HG03039 (cell line): ENCODE data around the gene ANO7.

Experiments
- ATAC-seq: cut with Tn5 transposase; IDR thresholded peaks from one replicate; pipeline ENCODE4 v1.9.1; 2021; ENCODE audit warnings: mild to moderate bottlenecking, moderate library complexity; ENCODE audit not compliant: unreplicated experiment

Gene ANO7

DNA sequence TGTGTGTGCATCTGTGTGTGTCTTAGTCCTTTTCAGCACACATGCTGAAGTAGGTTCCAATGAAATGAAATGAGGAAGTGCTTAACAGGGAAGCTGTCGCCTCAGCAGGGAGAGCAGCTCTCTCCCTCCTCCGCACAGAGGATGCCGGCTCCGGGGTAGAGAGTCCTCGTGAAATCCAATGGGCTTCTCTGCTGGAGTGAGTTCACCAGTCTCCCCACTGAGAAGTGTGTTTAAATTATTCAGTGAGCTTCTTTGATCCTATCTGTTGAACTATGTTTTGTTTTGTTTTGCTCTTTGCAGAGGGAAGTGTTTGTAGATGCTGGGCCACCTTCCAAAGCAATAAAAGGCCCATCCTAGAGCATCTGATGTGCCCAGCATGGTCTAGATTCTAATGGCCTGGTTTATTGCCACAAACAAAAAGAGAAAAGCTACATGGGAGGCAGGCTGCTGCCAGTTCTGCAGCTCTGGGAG, 31.5 kb upstream of the ANO7 start:
- no peak for ATAC-seq

DNA sequence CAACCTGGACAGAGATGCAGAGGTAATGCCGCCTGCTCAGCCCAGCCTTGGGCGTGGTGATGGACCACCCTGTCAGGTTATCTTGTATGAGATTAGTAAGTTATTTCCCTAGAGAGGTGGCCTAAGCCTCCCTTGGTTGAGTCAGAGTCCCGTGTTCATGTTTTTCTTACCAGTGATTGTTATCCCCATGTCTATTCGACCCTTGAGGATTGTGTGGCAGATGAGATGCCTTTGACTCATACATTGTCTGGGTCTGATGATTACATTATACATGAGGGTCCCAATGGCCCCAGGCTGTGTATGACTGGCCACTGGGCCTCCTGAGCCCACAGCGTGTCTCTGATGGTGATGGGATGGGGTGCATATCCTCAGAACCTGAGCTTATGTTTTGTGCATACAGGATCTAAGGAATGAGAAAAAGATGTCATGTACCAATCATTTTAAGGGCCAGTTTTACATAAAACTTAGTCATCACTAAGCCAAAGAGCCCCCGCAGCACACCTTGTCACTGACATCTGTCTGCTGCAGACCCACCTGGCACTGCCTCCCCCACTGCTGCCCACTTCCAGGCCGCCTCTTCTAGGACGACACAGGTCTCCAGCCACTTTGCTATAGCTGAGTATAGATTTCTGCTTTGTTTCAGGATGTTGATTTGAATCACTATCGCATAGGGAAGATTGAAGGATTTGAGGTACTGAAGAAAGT, 30.5 kb upstream of the ANO7 start:
- ATAC-seq = no peak

DNA sequence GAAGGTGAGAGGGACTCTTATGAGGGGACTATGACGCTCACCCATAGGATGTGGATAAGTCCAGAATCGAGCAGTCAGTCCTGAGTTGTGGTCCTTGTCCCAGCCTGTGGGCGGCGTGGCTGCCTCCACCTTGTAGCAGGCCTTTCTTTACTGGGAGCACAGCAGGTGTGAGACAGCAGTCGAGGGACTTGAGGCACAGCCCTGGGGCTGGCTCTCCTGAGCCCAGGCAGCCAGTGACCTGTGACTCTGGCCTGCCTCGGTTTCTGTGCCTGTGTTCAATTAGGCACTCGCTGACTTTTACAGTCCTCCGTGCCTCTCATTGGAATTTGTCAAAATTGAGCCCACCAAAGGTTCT, 30.0 kb upstream of the ANO7 start:
- ATAC-seq = no peak

DNA sequence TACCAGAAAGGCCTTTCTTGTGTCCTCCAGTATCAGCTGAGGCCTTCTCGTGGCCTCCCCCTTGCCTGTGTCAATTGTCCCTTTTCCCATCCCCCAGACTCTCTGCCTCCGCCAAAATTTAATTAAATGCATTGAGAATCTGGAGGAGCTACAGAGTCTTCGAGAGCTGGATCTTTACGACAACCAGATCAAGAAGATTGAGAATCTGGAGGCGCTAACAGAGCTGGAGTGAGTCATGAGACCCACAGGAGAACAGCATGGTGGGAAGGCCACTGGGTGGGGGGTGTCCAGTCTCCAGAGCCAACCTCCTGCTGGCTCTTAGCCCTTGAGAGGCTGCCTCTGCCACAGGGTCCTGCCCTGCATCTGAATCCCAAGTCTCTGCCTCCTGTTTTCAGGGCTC, 29.4 kb upstream of the ANO7 start:
- ATAC-seq = no peak

DNA sequence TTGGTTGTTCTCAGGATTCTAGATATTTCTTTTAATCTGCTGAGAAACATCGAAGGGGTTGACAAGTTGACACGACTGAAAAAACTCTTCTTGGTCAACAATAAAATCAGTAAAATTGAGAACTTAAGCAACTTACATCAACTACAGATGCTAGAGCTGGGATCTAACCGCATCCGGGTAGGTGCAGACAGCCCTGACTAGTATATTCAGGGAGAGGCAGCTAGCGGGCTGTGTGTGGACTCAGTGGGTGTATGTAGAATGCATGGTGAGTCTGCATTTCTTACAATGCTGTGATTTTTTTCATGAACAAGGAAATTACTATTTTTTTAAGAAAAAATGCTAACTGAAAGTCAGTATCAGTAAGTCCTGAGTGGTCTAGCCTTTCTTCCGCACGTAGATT, 28.2 kb upstream of the ANO7 start:
- no peak for ATAC-seq

DNA sequence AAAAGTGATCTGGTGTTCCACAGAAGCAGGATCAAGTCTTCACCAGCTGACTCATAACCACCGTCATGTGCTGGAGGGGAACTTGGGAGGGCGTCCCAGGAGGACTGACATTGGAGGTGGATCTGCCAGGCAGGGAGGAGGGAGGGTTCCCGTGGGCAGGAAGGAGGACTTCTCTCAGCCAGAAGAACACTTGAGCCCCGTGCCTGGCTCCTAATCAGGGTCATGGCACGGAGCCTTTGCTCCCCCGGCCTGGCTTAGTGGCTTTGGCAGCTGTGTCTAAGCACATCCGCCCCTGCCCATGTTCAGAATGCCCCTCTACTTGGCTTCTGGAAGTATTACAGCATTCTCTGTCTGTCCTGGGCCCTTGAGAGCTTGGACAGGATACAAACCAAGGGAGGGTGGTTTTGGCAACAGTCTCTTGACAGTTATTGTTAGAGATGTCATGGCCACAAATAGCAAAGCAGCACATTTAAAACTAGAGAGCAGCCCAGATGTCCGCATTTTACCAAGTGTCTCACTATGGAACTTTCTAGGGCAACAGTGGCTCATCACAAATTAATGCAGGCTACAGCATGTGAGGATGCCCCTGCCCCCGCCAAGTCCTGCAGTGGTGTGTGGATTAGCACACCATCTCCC, 26.7 kb upstream of the ANO7 start:
- no peak for ATAC-seq

DNA sequence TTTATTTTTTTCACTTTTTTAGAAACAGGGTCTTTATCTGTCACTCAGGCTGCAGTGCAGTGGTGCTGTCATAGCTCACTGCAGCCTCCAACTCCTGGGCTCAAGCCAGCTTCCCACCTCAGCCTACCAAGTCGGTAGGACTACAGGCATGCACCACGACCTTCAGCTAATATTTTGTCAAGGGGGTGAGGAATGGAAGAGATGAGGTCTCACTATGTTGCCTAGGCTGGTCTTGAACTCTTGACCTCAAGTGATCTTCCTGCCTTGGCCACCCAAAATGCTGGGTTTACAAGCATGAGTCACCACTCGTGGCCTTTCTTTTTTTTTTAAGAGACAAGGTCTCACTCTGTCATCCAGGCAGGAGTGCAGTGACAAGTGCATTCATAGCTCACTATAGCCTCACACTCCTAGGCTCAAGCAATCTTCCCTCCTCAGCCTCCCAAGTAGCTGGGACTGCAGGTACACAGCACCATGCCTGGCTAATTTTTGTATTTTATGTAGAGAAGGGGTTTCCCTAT, 24.8 kb upstream of the ANO7 start:
- no peak for ATAC-seq

DNA sequence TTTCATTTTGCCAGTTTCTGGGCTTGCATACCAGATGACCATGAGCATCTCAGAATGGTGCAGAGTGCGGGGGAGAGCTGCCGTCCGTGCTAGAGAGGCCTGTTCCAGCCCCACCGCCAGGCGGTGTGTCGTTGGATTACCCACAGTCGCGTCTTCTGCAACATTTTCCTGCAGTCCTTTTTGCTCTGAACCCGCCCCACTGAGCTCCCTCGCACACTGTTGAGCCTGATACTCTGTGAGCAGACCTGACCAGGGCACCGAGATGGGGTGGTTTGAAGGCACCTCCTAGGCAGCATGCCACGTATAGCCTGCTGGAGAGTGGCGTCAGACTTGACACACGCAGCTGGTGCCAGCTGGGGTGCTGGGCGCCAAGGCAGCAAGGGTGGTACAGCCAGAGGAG, 20.1 kb upstream of the ANO7 start:
- no peak for ATAC-seq

DNA sequence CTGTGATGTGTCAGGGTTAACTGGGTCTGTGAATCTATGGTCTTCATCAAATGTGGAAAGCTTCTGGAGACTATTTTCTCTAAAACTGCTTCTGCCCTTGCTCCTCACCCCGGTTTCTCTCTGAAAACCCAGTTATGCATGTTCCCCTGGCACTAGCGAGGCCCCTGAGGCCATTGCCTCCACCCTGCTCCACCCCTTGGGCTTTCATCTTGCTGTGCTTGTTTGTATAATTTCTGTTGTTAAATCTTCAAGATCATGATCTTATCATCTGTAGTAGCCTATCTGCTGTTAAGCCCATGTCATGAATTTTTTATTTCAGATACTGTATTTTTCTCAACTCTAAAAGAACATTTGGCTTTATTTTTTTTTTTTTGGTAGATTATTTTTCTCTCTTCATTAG, 14.9 kb upstream of the ANO7 start:
- ATAC-seq = no peak

DNA sequence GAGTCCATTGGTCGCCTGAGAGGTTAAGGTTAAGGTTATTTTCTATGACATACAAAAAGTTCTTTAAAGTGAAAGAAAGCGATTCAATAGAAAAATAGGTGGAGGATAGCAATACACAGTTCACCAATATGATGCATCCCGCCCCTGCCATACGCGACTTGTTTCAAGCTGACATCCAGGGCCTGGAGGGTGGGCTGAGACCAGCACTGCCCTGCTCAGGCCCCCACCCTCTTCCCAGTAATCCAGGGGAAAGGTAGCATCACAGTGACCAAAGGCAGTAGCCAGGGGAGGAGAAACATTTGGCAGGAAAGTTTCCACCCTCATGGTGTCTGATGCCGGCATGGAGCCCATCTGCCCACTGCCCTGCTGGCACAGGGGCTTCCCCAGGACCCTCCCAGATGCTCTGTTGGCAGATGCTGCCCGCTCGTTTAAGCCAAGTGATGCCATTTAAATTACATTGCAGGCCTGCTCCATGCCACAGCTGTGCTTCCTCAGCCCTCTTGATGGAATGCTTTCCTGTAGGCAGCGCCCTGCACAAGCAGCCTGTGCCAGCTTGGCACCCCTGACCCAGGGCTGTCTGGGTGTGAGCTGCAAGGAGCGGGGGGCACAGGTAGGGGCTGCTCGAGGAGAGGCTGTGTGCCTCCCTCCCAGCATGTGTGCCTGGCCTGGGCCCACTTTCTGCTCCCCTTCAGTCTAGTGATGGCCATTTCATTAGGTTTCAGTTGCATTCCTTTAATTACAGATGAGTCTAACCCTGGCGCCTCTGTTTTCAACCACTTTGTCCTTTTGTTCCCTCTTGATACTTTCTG, 10.7 kb upstream of the ANO7 start:
- ATAC-seq = no peak

DNA sequence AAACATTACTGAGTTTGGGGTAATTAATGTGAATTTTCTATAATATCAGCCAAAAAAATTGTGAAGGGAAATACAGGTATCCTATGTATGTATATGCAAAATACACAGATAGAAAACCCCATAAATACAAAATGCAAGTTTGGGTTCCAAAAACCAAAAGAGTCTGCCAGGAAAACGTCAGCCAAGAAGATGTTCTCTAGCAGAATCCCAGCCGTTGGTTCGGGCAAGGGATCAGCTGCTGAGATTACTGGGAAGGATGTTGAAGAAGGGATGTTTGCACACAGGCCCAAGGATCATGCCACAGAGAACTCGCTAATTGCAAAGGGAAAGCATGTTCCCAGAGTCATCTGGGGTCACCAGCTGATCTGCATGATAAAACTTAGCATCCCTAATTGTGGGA, 9.5 kb upstream of the ANO7 start:
- no peak for ATAC-seq

DNA sequence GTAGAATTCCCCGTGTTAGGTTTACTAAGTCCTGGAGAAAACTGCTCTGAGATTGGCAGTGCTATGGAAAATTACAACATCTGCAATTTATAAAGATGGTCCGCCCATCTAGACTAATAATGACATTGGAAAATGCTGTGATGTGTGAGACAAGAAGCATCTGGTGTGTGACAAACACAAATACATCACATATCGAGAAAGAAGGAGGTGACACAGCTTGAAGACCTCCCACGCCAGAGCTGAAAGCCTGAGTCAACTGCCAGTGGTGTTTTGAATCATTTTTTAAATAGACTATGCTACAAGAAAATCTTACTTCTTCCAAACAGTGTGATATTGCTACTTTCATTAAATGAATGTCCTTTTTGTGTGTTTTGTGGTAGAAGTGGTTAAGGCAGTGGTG, 8.6 kb upstream of the ANO7 start:
- no peak for ATAC-seq

DNA sequence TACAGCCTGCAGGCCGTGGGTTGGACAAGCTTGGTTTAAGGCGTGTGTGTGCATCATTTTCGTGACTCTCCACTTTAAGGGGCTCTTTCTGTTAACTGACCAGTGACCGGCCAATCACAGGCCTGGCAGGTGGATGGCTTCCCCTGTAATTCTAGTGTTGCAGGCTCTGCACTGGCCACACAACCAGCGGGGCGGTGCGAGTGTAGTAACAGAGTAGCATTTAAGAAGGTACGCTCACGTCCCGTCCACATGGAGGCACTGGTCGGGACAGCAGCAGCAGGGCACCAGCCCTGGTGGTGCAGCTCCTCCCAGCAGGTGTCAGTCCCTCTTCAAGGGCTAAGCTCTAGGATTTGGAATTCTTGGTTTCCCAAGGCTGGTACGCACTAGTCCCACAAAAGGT, 8.0 kb upstream of the ANO7 start:
- ATAC-seq = no peak

DNA sequence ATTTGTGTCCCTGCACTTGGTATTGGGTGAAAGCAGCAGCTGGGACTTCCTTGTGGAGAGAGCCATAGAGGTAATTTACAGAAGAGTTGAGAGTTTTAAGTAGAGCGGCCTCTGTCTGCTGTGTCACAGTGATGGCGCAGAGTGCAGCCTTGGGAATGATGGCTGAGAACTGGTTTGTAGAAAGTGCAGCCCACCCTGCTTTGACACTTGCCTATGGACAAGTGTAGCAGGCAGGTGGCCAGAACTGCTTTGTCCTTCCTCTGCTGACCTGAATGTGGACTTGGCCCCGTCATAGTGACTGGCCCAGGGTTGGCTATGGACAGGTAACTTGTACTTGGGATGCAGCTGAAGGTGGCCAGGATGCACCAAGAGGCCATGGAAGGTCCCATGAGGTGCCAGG, 6.4 kb upstream of the ANO7 start:
- ATAC-seq = no peak

DNA sequence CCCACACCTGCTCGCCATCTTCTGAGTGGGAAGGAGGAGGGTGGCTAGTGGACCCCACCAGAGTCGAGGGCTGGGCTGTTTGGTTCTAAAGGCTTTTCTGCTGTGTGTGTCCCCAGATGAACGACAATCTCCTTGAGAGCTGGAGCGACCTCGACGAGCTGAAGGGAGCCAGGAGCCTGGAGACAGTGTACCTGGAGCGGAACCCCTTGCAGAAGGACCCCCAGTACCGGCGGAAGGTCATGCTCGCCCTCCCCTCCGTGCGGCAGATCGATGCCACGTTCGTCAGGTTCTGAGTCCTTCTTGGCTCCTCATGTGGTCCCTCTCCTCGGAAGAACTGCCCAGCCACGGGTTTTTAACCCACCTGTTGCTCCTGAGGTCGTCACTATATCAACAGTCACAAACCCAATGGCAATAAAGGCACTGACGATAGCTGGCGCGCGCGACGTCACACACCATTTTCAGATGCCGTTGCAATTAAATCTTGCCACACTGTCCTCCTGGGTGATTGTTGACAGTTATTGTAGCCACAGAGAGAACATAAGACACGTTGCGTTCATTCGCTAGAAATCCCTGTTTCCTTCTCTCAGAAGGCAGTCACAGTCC, 5.8 kb upstream of the ANO7 start:
- ATAC-seq = no peak

DNA sequence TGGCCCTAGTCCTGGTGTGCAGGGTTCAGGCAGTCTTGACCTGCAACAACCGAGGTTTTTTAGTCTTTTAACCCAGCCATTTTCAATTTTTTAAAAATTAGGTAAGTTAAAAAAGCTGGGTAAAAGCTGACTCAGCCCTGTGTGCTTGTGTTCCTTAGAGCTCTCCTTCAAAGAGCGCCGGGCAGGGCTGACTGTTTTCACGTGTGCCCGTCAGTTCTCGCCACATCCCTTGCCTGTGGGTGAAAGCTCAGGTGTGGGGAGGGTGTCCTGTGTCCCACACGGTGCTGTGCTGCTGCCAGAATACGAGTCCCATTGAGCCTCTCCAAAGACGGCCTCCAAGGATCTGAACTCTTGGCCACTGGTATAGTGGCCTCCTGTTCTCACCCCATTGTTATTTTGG, 5.3 kb upstream of the ANO7 start:
- ATAC-seq = no peak

DNA sequence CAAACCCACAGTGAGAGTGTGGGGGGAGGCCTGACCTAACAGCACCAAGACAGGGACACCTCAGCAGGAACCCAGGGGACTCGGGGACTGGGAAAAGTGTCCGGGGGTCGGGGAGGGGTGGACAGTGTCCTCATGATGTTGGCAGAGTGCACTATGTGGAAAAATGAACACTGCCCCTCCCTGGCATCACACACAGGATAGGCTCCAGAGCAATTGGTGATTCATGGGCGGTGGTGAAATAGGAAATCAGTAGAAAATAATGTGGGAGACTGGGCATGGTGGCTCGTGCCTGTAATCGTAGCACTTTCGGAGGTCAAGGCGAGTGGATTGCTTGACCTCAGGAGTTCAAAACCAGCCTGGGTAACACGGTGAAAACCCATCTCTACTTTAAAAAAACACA, 3.6 kb upstream of the ANO7 start:
- no peak for ATAC-seq

DNA sequence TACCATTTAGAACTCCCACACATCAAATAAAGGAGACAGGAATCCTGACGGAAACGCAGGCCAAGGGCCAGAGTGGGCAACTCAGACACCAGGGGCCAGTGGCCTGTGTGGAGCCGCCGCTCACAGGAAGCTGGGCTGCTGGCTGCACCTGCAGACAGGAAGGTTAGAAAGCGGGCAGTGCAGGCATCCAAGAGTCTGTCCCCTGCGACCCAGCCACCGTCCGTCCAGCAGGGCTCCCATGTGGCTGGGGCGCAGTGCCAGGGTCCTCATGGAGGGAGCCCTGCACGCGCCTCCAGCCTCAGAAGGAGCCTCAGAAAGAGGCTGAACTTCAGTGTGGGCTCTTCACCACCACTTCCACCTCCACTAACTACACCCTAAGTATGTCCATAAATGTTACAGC, 2.5 kb upstream of the ANO7 start:
- no peak for ATAC-seq

DNA sequence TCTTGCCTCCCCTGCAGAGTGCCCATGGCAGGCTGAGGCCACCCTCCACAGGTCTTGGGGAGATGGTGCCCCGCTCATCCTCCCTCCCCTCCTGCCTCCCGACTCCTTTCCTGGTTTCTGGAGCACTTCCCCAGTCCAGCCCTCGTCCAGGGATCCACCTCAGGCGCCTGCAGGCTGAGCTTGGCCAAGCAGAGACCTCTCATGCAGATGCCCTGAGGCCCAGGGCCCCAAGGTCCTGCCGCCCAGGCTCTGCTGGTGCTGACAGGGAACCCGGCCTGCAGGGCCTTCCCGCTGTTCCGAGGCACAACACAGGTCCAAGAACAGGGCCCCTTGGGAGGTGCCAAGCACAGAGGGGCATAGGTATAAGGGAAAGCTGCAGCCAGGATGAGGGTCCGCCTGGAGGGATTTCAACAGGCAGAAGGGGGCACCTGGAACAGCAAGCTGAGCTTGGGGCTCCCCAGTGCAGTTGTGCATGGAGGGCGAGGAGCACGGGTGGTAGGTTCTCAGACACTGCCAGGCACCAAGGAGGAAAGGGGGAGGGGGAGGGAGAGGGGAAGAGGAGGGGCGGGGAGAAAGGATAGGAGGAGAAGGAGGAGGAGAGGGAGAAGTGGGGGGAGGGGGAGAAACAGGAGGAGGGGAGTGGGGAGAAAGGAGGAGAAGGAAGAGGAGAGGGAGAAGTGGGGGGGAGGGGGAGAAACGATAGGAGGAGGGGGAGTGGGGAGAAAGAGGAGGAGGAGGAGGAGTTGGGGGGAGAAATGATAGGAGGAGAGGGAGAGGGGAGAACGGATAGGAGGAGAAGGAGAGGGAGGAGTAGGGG, 1.2 kb upstream of the ANO7 start:
- no peak for ATAC-seq

DNA sequence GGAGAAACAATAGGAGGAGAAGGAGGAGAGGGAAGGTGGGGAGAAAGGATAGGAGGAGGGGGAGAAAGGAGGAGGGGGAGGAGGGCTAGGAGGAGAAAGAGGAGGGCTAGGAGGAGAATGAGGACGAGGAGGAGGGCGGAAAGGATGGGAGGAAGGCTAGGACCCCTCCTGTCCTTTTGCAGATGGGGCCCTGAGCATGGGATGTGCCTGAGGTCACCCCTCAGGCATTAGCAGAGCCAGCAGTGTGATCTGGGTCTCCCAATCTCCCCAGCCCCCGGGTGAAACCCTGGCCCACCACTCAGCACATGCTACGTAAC, 601 bp upstream of the ANO7 start:
- ATAC-seq = no peak
